Stimulated activated naive B cell treated with anti-CD40 and anti-IgM and Interleukin-4, amounts not matched to agents 10 μg/mL and 1 μg/mL and 100 μg/mL, for 72 hours (primary cell): Measurements from ENCODE around the gene UBE4B.
"Not testable (repeated sequence)": the region's sequence is repeated elsewhere in the genome, so short reads cannot be mapped to it uniquely, and the experiment has no call there.

Experiments
- ATAC-seq, 2 donors: fragments of 150-1000 bp; cut with Tn5 transposase; replicated peaks; 2 replicates each; pipeline ENCODE4 v1.10.0; 2021; ENCODE audit warnings: moderate library complexity in 1 of 2
- DNase-seq: peaks from one replicate; pipeline ENCODE4 v3.0.0; 2021
- H3K27ac Mint-ChIP-seq: one replicate; pipeline ENCODE4 v1.8.0; 2022; ENCODE audit warnings: mild to moderate bottlenecking, mixed read lengths
- H3K27me3 Mint-ChIP-seq, 2 donors: one replicate each; pipeline ENCODE4 v1.8.0; 2022; ENCODE audit warnings: mixed read lengths in 2 of 2
- H3K36me3 Mint-ChIP-seq, 2 donors: one replicate each; pipeline ENCODE4 v1.8.0; 2022; ENCODE audit warnings: mixed read lengths in 2 of 2, mild to moderate bottlenecking in 1 of 2
- H3K4me1 Mint-ChIP-seq, 2 donors: one replicate each; pipeline ENCODE4 v1.8.0; 2022; ENCODE audit warnings: mixed read lengths in 2 of 2, mild to moderate bottlenecking in 1 of 2
- H3K4me3 Mint-ChIP-seq, 2 donors: one replicate each; pipeline ENCODE4 v1.8.0; 2022; ENCODE audit warnings: mild to moderate bottlenecking in 2 of 2, mixed read lengths in 2 of 2, moderate library complexity in 1 of 2
- H3K9me3 Mint-ChIP-seq, 2 donors: one replicate each; pipeline ENCODE4 v1.8.0; 2022; ENCODE audit warnings: mixed read lengths in 2 of 2, mild to moderate bottlenecking in 1 of 2

UBE4B gene

GRCh38 chr1:10032590-10033358 is at the start of gene UBE4B:
Gene UBE4B, plus strand, starts transcription at chr1:10032958. Its CDS starts 713 bp downstream, at chr1:10033671.
- peak; percentile 99 for DNase-seq
- Mint-ChIP-seq H3K4me1 (peaks cover 11 to 27% of the 10 kb centered on the region in 2 donors), H3K27ac (peak within 1 kb of the TSS; percentile 96), H3K27me3 (no peaks in the 10 kb centered on the region), H3K36me3 (no peaks in the 10 kb centered on the region), H3K9me3 (no peaks in the 10 kb centered on the region), H3K4me3 (peak within 1 kb of the TSS; percentile 94 to 95)
- peak; percentile 95 to 98 for ATAC-seq

- no peaks in the 10 kb centered on the region for H3K9me3 Mint-ChIP-seq
- H3K27ac Mint-ChIP-seq: no peak overlapping the region
- no peaks in the 10 kb centered on the region for H3K27me3 Mint-ChIP-seq
- H3K4me3 Mint-ChIP-seq: no peak overlapping the region
- ATAC-seq (no peak), DNase-seq (no peak)
- H3K4me1 Mint-ChIP-seq: no peaks in the 10 kb centered on the region
- peaks cover 10 to 27% of the 10 kb centered on the region in 2 donors for H3K36me3 Mint-ChIP-seq
Measured at GRCh38 chr1:9984253-9984652, 48.5 kb upstream of the UBE4B start.

- Mint-ChIP-seq H3K27ac (no peak overlapping the region), H3K4me1 (no peaks in the 10 kb centered on the region), H3K27me3 (no peaks in the 10 kb centered on the region), H3K9me3 (no peaks in the 10 kb centered on the region), H3K4me3 (no peak overlapping the region), H3K36me3 (peaks cover 8 to 27% of the 10 kb centered on the region in 2 donors)
- ATAC-seq (no peak), DNase-seq (no peak)
Measured at GRCh38 chr1:9985001-9985400, 47.8 kb upstream of the UBE4B start.

GRCh38 chr1:9989773-9990172 is 43.0 kb upstream of the UBE4B start:
- ATAC-seq (no peak), DNase-seq (no peak)
- Mint-ChIP-seq H3K4me3 (no peak overlapping the region), H3K27ac (no peak overlapping the region), H3K9me3 (no peaks in the 10 kb centered on the region), H3K27me3 (peaks cover 0 to 6% of the 10 kb centered on the region in 2 donors), H3K4me1 (no peaks in the 10 kb centered on the region), H3K36me3 (peaks cover 1 to 11% of the 10 kb centered on the region in 2 donors)

- no peaks in the 10 kb centered on the region for H3K9me3 Mint-ChIP-seq
- peaks cover 0 to 6% of the 10 kb centered on the region in 2 donors for H3K27me3 Mint-ChIP-seq
- peaks cover 0 to 5% of the 10 kb centered on the region in 2 donors for H3K36me3 Mint-ChIP-seq
- no peaks in the 10 kb centered on the region for H3K4me1 Mint-ChIP-seq
- no peak for ATAC-seq
- no peak overlapping the region for H3K27ac Mint-ChIP-seq
- H3K4me3 Mint-ChIP-seq: no peak overlapping the region
- DNase-seq: no peak
Measured at GRCh38 chr1:9990944-9991343, 41.8 kb upstream of the UBE4B start.

- H3K4me3 Mint-ChIP-seq: no peak overlapping the region
- no peaks in the 10 kb centered on the region for H3K36me3 Mint-ChIP-seq
- DNase-seq: no peak
- H3K9me3 Mint-ChIP-seq: no peaks in the 10 kb centered on the region
- peaks cover 5 to 10% of the 10 kb centered on the region in 2 donors for H3K4me1 Mint-ChIP-seq
- H3K27me3 Mint-ChIP-seq: peaks cover 11 to 19% of the 10 kb centered on the region in 2 donors
- ATAC-seq: no peak
- no peak overlapping the region for H3K27ac Mint-ChIP-seq
Measured at GRCh38 chr1:9992910-9993309, 39.8 kb upstream of the UBE4B start.

GRCh38 chr1:9993561-9994075 is 39.1 kb upstream of the UBE4B start:
- H3K4me3 Mint-ChIP-seq: no peak overlapping the region
- no peak for ATAC-seq

GRCh38 chr1:9996624-9997582 is 35.9 kb upstream of the UBE4B start, which contains the start of gene RBP7:
Gene RBP7, plus strand, starts transcription at chr1:9997228. Its CDS starts 31 bp downstream, at chr1:9997259.
- Mint-ChIP-seq H3K27ac (peak within 1 kb of the TSS; percentile 25), H3K27me3 (peaks cover 20 to 35% of the 10 kb centered on the region in 2 donors), H3K4me3 (peak within 1 kb of the TSS; percentile 75 to 79), H3K9me3 (no peaks in the 10 kb centered on the region), H3K36me3 (peaks cover 0 to 5% of the 10 kb centered on the region in 2 donors), H3K4me1 (peaks cover 7 to 16% of the 10 kb centered on the region in 2 donors)
- DNase-seq (no peak), ATAC-seq (peak; percentile 36 to 48)

More at GRCh38 chr1:9993561-9994075, 39.1 kb upstream of the UBE4B start:
- H3K27ac Mint-ChIP-seq: no peak overlapping the region
- H3K36me3 Mint-ChIP-seq: peaks cover 0 to 2% of the 10 kb centered on the region in 2 donors
- peaks cover 7 to 13% of the 10 kb centered on the region in 2 donors for H3K4me1 Mint-ChIP-seq
- DNase-seq: no peak
- H3K27me3 Mint-ChIP-seq: peaks cover 14 to 26% of the 10 kb centered on the region in 2 donors
- no peaks in the 10 kb centered on the region for H3K9me3 Mint-ChIP-seq

- peaks cover 0 to 5% of the 10 kb centered on the region in 2 donors for H3K36me3 Mint-ChIP-seq
- H3K9me3 Mint-ChIP-seq: no peaks in the 10 kb centered on the region
- peaks cover 7 to 16% of the 10 kb centered on the region in 2 donors for H3K4me1 Mint-ChIP-seq
- H3K4me3 Mint-ChIP-seq: no peak overlapping the region
- no peak for ATAC-seq
- H3K27ac Mint-ChIP-seq: no peak overlapping the region
- H3K27me3 Mint-ChIP-seq: peaks cover 32 to 35% of the 10 kb centered on the region in 2 donors
- no peak for DNase-seq
Measured at GRCh38 chr1:10001016-10001665, 31.6 kb upstream of the UBE4B start.

GRCh38 chr1:10005248-10005647 is 27.5 kb upstream of the UBE4B start:
- H3K36me3 Mint-ChIP-seq, H3K27ac Mint-ChIP-seq, H3K4me3 Mint-ChIP-seq, H3K4me1 Mint-ChIP-seq, ATAC-seq, DNase-seq, H3K9me3 Mint-ChIP-seq: not testable (repeated sequence)
- H3K27me3 Mint-ChIP-seq: peaks cover 13 to 19% of the 10 kb centered on the region in 2 donors

GRCh38 chr1:10007169-10007568 is 25.6 kb upstream of the UBE4B start:
- no peaks in the 10 kb centered on the region for H3K4me1 Mint-ChIP-seq
- no peak for ATAC-seq
- H3K4me3 Mint-ChIP-seq: no peak overlapping the region

GRCh38 chr1:10014016-10014415 is 18.7 kb upstream of the UBE4B start:
- H3K9me3 Mint-ChIP-seq: no peaks in the 10 kb centered on the region
- H3K36me3 Mint-ChIP-seq: no peaks in the 10 kb centered on the region
- H3K27me3 Mint-ChIP-seq: peaks cover 0 to 4% of the 10 kb centered on the region in 2 donors
- no peak overlapping the region for H3K4me3 Mint-ChIP-seq
- no peaks in the 10 kb centered on the region for H3K4me1 Mint-ChIP-seq
- no peak overlapping the region for H3K27ac Mint-ChIP-seq
- ATAC-seq: no peak
- no peak for DNase-seq

More at GRCh38 chr1:10007169-10007568, 25.6 kb upstream of the UBE4B start:
- Mint-ChIP-seq H3K36me3 (no peaks in the 10 kb centered on the region), H3K27ac (no peak overlapping the region), H3K9me3 (no peaks in the 10 kb centered on the region), H3K27me3 (peaks cover 7 to 12% of the 10 kb centered on the region in 2 donors)
- no peak for DNase-seq

GRCh38 chr1:10019561-10019960 is 13.2 kb upstream of the UBE4B start:
- no peaks in the 10 kb centered on the region for H3K36me3 Mint-ChIP-seq
- no peak overlapping the region for H3K27ac Mint-ChIP-seq
- ATAC-seq: no peak
- no peaks in the 10 kb centered on the region for H3K9me3 Mint-ChIP-seq
- H3K27me3 Mint-ChIP-seq: peaks cover 0 to 4% of the 10 kb centered on the region in 2 donors
- H3K4me1 Mint-ChIP-seq: no peaks in the 10 kb centered on the region
- no peak overlapping the region for H3K4me3 Mint-ChIP-seq
- no peak for DNase-seq

GRCh38 chr1:10020086-10020485 is 12.7 kb upstream of the UBE4B start:
- H3K4me3 Mint-ChIP-seq: no peak overlapping the region
- ATAC-seq (no peak), DNase-seq (no peak)
- H3K27me3 Mint-ChIP-seq: peaks cover 0 to 4% of the 10 kb centered on the region in 2 donors
- H3K36me3 Mint-ChIP-seq: no peaks in the 10 kb centered on the region
- H3K4me1 Mint-ChIP-seq: no peaks in the 10 kb centered on the region
- H3K9me3 Mint-ChIP-seq: no peaks in the 10 kb centered on the region
- no peak overlapping the region for H3K27ac Mint-ChIP-seq
